ENCODE data around the gene PRKCB.

PRKCB gene

GRCh38 chr16:23867566-23867965, 31.8 kb downstream of the PRKCB start:
- no peak for DNase-seq

- no peak for DNase-seq
Measured at GRCh38 chr16:23868136-23868535, 32.4 kb downstream of the PRKCB start.

- no peak for DNase-seq
Measured at GRCh38 chr16:23869052-23869451, 33.3 kb downstream of the PRKCB start.

GRCh38 chr16:23871924-23872323, 36.1 kb downstream of the PRKCB start:
- no peak for DNase-seq

- no peak for DNase-seq
Measured at GRCh38 chr16:23874613-23875294, 39.0 kb downstream of the PRKCB start.

GRCh38 chr16:23876256-23876896, 40.6 kb downstream of the PRKCB start:
- no peak for DNase-seq

- no peak for DNase-seq
Measured at GRCh38 chr16:23877107-23878070, 41.6 kb downstream of the PRKCB start.

GRCh38 chr16:23879735-23880373, 44.1 kb downstream of the PRKCB start:
- no peak for DNase-seq

GRCh38 chr16:23889189-23889588, 53.4 kb downstream of the PRKCB start:
- DNase-seq = no peak

- no peak for DNase-seq
Measured at GRCh38 chr16:23893986-23894385, 58.2 kb downstream of the PRKCB start.

- DNase-seq = no peak
Measured at GRCh38 chr16:23895052-23895451, 59.3 kb downstream of the PRKCB start.

GRCh38 chr16:23896832-23897821, 61.3 kb downstream of the PRKCB start:
- DNase-seq = no peak

GRCh38 chr16:23898682-23899430, 63.1 kb downstream of the PRKCB start:
- DNase-seq = no peak

- DNase-seq = no peak
Measured at GRCh38 chr16:23899869-23900268, 64.1 kb downstream of the PRKCB start.

- DNase-seq = no peak
Measured at GRCh38 chr16:23900480-23901177, 64.8 kb downstream of the PRKCB start.

GRCh38 chr16:23901178-23902033, 65.6 kb downstream of the PRKCB start:
- no peak for DNase-seq

- no peak for DNase-seq
Measured at GRCh38 chr16:23902034-23902747, 66.4 kb downstream of the PRKCB start.

GRCh38 chr16:23902748-23903414, 67.1 kb downstream of the PRKCB start:
- DNase-seq = no peak
